ENCODE results near the gene ARL6IP1. TPM values are rescaled to one million over a fixed set of nuclear protein-coding genes. Genes with fewer than 3 reads are reported as not detected.

ARL6IP1 gene
- total RNA-seq, 1 donor from 2014 or later: 128 TPM

DNA sequence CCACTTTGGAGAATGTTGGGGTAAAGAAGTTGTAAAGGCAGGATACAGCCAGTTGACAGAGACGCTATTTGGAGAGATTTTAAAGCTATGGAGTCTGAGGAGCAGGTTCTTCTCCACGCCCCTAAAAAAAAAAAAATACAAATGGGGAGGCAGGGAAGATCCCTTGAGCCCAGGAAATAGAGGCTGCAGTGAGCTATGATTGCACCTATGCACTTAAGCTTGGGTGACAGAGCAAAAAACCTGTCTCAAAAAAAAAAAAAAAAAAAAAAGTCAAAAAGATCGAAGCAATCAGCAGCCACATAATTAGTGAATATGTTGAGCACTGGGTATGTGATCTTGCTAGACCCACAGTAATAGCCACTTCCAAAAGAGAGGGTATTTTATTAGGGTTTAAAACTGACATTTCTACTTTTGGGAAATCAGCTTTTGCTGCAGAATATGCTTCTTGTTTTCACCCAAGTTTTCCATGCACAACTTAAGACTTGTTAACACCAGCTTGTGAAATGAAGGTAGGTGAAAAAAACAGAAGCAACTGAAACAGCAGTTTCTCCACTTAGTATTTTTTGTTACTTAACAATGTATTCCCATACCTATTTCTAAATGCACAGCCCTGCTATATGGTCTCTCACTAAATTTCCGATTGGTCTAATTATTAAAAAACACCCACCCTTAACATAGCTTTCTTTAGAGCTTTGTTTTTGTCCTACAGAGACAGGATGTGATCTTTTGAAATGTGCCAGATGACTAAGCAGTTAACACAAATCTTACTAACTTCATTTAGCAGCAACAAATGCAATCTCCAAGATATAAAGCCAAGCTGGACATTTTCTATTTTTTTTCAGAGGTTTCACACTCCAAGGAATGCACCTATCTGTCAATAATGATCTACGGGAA, 2.5 kb upstream of the ARL6IP1 start:
- Histone ChIP-seq H3K79me2 (ENCODE audit: insufficient read depth, low read length) (peaks cover 31% of the 10 kb centered on the region), H2AFZ (ENCODE audit: low read depth, low read length) (no peak overlapping the region), H4K20me1 (ENCODE audit: insufficient read depth, low read length) (peaks cover 24% of the 10 kb centered on the region), H3K27me3 (ENCODE audit: insufficient read depth, low read length) (no peaks in the 10 kb centered on the region), H3K4me2 (ENCODE audit: low read length) (peak overlapping the region; percentile 61), H3K4me1 (ENCODE audit: insufficient read depth, low read length) (peaks cover 23% of the 10 kb centered on the region), H3K27ac (ENCODE audit: low read depth, low read length) (peak overlapping the region; percentile 41), H3K9ac (ENCODE audit: low read length) (peak overlapping the region; percentile 35), H3K9me3 (ENCODE audit: insufficient read depth, low read depth, low read length) (no peaks in the 10 kb centered on the region), H3K4me3 (ENCODE audit: insufficient read depth, low read depth, low read length) (no peak overlapping the region), H3K36me3 (ENCODE audit: insufficient read depth, low read length) (peaks cover 8% of the 10 kb centered on the region)
- H3K9me3 Mint-ChIP-seq (ENCODE audit: unreplicated experiment): no peaks in the 10 kb centered on the region
- H3K27me3 Mint-ChIP-seq (ENCODE audit: low read depth, unreplicated experiment): peaks cover 1% of the 10 kb centered on the region
- H3K36me3 Mint-ChIP-seq (ENCODE audit: low read depth, unreplicated experiment): peaks cover 5% of the 10 kb centered on the region
- peak; percentile 59 for DNase-seq (ENCODE audit: low read depth)
- no peak for FAIRE-seq
- peaks cover 35% of the 10 kb centered on the region for H3K4me1 Mint-ChIP-seq (ENCODE audit: low read depth, unreplicated experiment)
- TF ChIP-seq, protein P1, sequence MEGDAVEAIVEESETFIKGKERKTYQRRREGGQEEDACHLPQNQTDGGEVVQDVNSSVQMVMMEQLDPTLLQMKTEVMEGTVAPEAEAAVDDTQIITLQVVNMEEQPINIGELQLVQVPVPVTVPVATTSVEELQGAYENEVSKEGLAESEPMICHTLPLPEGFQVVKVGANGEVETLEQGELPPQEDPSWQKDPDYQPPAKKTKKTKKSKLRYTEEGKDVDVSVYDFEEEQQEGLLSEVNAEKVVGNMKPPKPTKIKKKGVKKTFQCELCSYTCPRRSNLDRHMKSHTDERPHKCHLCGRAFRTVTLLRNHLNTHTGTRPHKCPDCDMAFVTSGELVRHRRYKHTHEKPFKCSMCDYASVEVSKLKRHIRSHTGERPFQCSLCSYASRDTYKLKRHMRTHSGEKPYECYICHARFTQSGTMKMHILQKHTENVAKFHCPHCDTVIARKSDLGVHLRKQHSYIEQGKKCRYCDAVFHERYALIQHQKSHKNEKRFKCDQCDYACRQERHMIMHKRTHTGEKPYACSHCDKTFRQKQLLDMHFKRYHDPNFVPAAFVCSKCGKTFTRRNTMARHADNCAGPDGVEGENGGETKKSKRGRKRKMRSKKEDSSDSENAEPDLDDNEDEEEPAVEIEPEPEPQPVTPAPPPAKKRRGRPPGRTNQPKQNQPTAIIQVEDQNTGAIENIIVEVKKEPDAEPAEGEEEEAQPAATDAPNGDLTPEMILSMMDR (IDR thresholded peaks at IDR 0.05; ENCODE audit: insufficient read depth, low read depth, low read length): no peak
- TF ChIP-seq EZH2 (IDR thresholded peaks at IDR 0.05; ENCODE audit: insufficient read depth, low read length): no peak
- H3K27ac Mint-ChIP-seq (ENCODE audit: unreplicated experiment): peak overlapping the region; percentile 71
- H3K4me3 Mint-ChIP-seq (ENCODE audit: unreplicated experiment): peak overlapping the region; percentile 17

DNA sequence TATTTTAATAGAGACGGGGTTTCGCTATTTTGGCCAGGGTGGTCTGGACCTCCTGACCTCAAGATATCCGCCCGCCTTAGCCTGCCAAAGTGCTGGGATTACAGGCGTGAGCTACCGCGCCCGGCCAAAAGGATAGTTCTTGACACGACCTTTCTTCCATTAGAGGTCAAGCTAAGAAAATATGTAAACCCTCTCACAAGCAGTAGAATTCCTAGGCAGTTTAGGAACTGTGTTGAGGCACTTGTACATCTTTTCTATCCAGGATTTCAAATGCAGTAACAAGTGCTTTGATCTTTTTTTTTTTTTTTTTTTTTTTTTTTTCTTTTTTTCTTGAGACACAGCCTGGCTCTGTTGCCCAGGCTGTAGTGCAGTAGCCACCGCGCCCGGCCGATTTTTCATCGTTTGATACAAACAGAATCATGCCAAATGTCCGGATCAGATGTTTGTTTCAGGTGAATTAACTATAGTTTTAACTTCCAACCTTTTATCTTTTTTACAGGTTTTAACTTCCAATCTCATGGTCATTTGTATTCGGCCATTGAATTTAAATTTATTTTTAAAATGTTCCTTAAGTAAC, 1.5 kb upstream of the ARL6IP1 start:
- Mint-ChIP-seq H3K36me3 (ENCODE audit: low read depth, unreplicated experiment) (no peaks in the 10 kb centered on the region), H3K4me3 (ENCODE audit: unreplicated experiment) (peak overlapping the region; percentile 97), H3K9me3 (ENCODE audit: unreplicated experiment) (no peaks in the 10 kb centered on the region), H3K4me1 (ENCODE audit: low read depth, unreplicated experiment) (peaks cover 36% of the 10 kb centered on the region), H3K27ac (ENCODE audit: unreplicated experiment) (peak overlapping the region; percentile 41), H3K27me3 (ENCODE audit: low read depth, unreplicated experiment) (peaks cover 1% of the 10 kb centered on the region)
- Histone ChIP-seq H3K27me3 (ENCODE audit: insufficient read depth, low read length) (no peaks in the 10 kb centered on the region), H3K36me3 (ENCODE audit: insufficient read depth, low read length) (peaks cover 3% of the 10 kb centered on the region), H3K9ac (ENCODE audit: low read length) (no peak overlapping the region), H4K20me1 (ENCODE audit: insufficient read depth, low read length) (peaks cover 33% of the 10 kb centered on the region), H3K27ac (ENCODE audit: low read depth, low read length) (no peak overlapping the region), H2AFZ (ENCODE audit: low read depth, low read length) (no peak overlapping the region), H3K4me1 (ENCODE audit: insufficient read depth, low read length) (peaks cover 23% of the 10 kb centered on the region), H3K9me3 (ENCODE audit: insufficient read depth, low read depth, low read length) (no peaks in the 10 kb centered on the region), H3K79me2 (ENCODE audit: insufficient read depth, low read length) (peaks cover 40% of the 10 kb centered on the region), H3K4me2 (ENCODE audit: low read length) (no peak overlapping the region), H3K4me3 (ENCODE audit: insufficient read depth, low read depth, low read length) (no peak overlapping the region)
- TF ChIP-seq EZH2 (IDR thresholded peaks at IDR 0.05; ENCODE audit: insufficient read depth, low read length): no peak
- TF ChIP-seq, protein P1 (IDR thresholded peaks at IDR 0.05; ENCODE audit: insufficient read depth, low read depth, low read length): no peak
- FAIRE-seq (no peak), DNase-seq (ENCODE audit: low read depth) (no peak)
